H9 (cell line): ENCODE measurements around the gene TECTB. TPM values are rescaled to one million over a fixed set of nuclear protein-coding genes. Genes with fewer than 3 reads are reported as not detected.

Source experiments
- DNase-seq: peaks from one replicate; pipeline ENCODE4 v3.0.0-alpha.2; 2017
- H2AFZ ChIP-seq: one replicate; pipeline ENCODE4 v1.6.1; 2013; ENCODE audit warnings: mild to moderate bottlenecking, low read length, control low read depth, moderate library complexity
- H2AK5ac ChIP-seq: 2 replicates; pipeline ENCODE4 v1.6.1; 2013; ENCODE audit warnings: low read length, control low read depth, mixed read lengths; ENCODE audit not compliant: insufficient read length
- H2BK120ac ChIP-seq: one replicate; pipeline ENCODE4 v1.6.1; 2013; ENCODE audit warnings: low read depth, mild to moderate bottlenecking, low read length, control low read depth, inconsistent platforms; ENCODE audit not compliant: poor library complexity, severe bottlenecking
- H2BK12ac ChIP-seq: 2 replicates; pipeline ENCODE4 v1.6.1; 2013; ENCODE audit warnings: low read length, control low read depth, mixed read lengths, low read depth; ENCODE audit not compliant: insufficient read length
- H2BK15ac ChIP-seq: 2 replicates; pipeline ENCODE4 v1.6.1; 2013; ENCODE audit warnings: low read depth, low read length, control low read depth
- H2BK20ac ChIP-seq: one replicate; pipeline ENCODE4 v1.6.1; 2013; ENCODE audit warnings: low read depth, mild to moderate bottlenecking, low read length, control low read depth, inconsistent platforms; ENCODE audit not compliant: poor library complexity, severe bottlenecking
- H2BK5ac ChIP-seq: 2 replicates; pipeline ENCODE4 v1.6.1; 2013; ENCODE audit warnings: low read length, control low read depth, mixed read lengths; ENCODE audit not compliant: insufficient read length
- H3K14ac ChIP-seq: 2 replicates; pipeline ENCODE4 v1.6.1; 2013; ENCODE audit warnings: low read length, control low read depth; ENCODE audit not compliant: insufficient read depth
- H3K18ac ChIP-seq: 2 replicates; pipeline ENCODE4 v1.6.1; 2013; ENCODE audit warnings: low read depth, mild to moderate bottlenecking, mixed read lengths, low read length, control low read depth; ENCODE audit not compliant: insufficient read length
- H3K23ac ChIP-seq: 2 replicates; pipeline ENCODE4 v1.6.1; 2013; ENCODE audit warnings: low read length, control low read depth, mixed read lengths, low read depth; ENCODE audit not compliant: insufficient read length
- H3K23me2 ChIP-seq: 2 replicates; pipeline ENCODE4 v1.6.1; 2013; ENCODE audit warnings: low read depth, mild to moderate bottlenecking, mixed read lengths, low read length, control low read depth; ENCODE audit not compliant: insufficient read length, poor library complexity, severe bottlenecking
- H3K27ac ChIP-seq: 2 replicates; pipeline ENCODE4 v1.5.1; 2013; ENCODE audit warnings: low read length, control low read depth, mixed read lengths, low read depth; ENCODE audit not compliant: insufficient read length
- H3K27me3 ChIP-seq: 2 replicates; pipeline ENCODE4 v1.6.1; 2013; ENCODE audit warnings: low read length, control low read depth, inconsistent platforms; ENCODE audit not compliant: insufficient read depth
- H3K4ac ChIP-seq: 2 replicates; pipeline ENCODE4 v1.6.1; 2013; ENCODE audit warnings: low read depth, mild to moderate bottlenecking, control low read depth, inconsistent platforms, low read length, moderate library complexity
- H3K4me1 ChIP-seq: 2 replicates; pipeline ENCODE4 v1.6.1; 2013; ENCODE audit warnings: low read length, control low read depth, inconsistent platforms; ENCODE audit not compliant: insufficient read depth
- H3K4me2 ChIP-seq: 2 replicates; pipeline ENCODE4 v1.6.1; 2013; ENCODE audit warnings: low read length, control low read depth, mixed read lengths; ENCODE audit not compliant: insufficient read length, insufficient read depth
- H3K56ac ChIP-seq: 2 replicates; pipeline ENCODE4 v1.6.1; 2013; ENCODE audit warnings: low read depth, mild to moderate bottlenecking, mixed read lengths, low read length, control low read depth; ENCODE audit not compliant: insufficient read length
- H3K79me1 ChIP-seq: 2 replicates; pipeline ENCODE4 v1.6.1; 2013; ENCODE audit warnings: low read depth, mild to moderate bottlenecking, moderate library complexity, low read length, control low read depth, inconsistent platforms; ENCODE audit not compliant: insufficient read depth, poor library complexity, severe bottlenecking
- H3K79me2 ChIP-seq: 2 replicates; pipeline ENCODE4 v1.6.1; 2013; ENCODE audit warnings: low read length, control low read depth, inconsistent platforms; ENCODE audit not compliant: insufficient read depth
- H3K9ac ChIP-seq: 2 replicates; pipeline ENCODE4 v1.6.1; 2013; ENCODE audit warnings: low read length, control low read depth, mixed read lengths; ENCODE audit not compliant: insufficient read length; ENCODE audit errors: extremely low read depth
- H3K9me3 ChIP-seq: one replicate; pipeline ENCODE4 v1.6.1; 2013; ENCODE audit warnings: low read depth, low read length, inconsistent platforms; ENCODE audit not compliant: control insufficient read depth
- H3T11ph ChIP-seq: one replicate; pipeline ENCODE4 v1.6.1; 2013; ENCODE audit warnings: mild to moderate bottlenecking, low read length, control low read depth, inconsistent platforms
- H4K20me1 ChIP-seq: one replicate; pipeline ENCODE4 v1.6.1; 2013; ENCODE audit not compliant: control insufficient read depth, insufficient read length, insufficient read depth
- H4K5ac ChIP-seq: 2 replicates; pipeline ENCODE4 v1.6.1; 2013; ENCODE audit warnings: low read depth, mild to moderate bottlenecking, mixed read lengths, low read length, control low read depth; ENCODE audit not compliant: insufficient read length
- H4K8ac ChIP-seq: replicated peaks from 2 replicates; pipeline ENCODE4 v1.6.1; 2013; ENCODE audit warnings: low read length, control low read depth, mixed read lengths, low read depth; ENCODE audit not compliant: insufficient read length
- H4K91ac ChIP-seq: 2 replicates; pipeline ENCODE4 v1.6.1; 2013; ENCODE audit warnings: low read depth, mild to moderate bottlenecking, moderate library complexity, mixed read lengths, low read length, control low read depth; ENCODE audit not compliant: insufficient read length
- H3K27ac Mint-ChIP-seq, 3 experiments: 2 replicates in 2 of 3; 3 replicates in 1 of 3; pipeline ENCODE4 v1.8.0; 2020 to 2021; ENCODE audit warnings: mixed read lengths in 3 of 3, mild to moderate bottlenecking in 1 of 3, moderate library complexity in 1 of 3
- H3K27me3 Mint-ChIP-seq: 2 replicates; pipeline ENCODE4 v1.8.0; 2021; ENCODE audit warnings: low read depth, mild to moderate bottlenecking, moderate library complexity, mixed read lengths
- H3K36me3 Mint-ChIP-seq, 3 experiments: 2 replicates in 2 of 3; 3 replicates in 1 of 3; pipeline ENCODE4 v1.8.0; 2020 to 2021; ENCODE audit warnings: low read depth in 3 of 3, mixed read lengths in 3 of 3; ENCODE audit not compliant: insufficient read depth in 1 of 3
- H3K4me1 Mint-ChIP-seq, 2 experiments: 2 replicates each; pipeline ENCODE4 v1.8.0; 2020; ENCODE audit warnings: mixed read lengths in 2 of 2
- H3K4me3 Mint-ChIP-seq, 2 experiments: 2 replicates in 1 of 2; 3 replicates in 1 of 2; pipeline ENCODE4 v1.8.0; 2020 to 2021; ENCODE audit warnings: mild to moderate bottlenecking in 2 of 2, mixed read lengths in 2 of 2, moderate library complexity in 1 of 2
- H3K9me3 Mint-ChIP-seq, 2 experiments: 2 replicates in 1 of 2; 3 replicates in 1 of 2; pipeline ENCODE4 v1.8.0; 2020; ENCODE audit warnings: mild to moderate bottlenecking in 2 of 2, mixed read lengths in 2 of 2, moderate library complexity in 1 of 2
- WGBS: extraction: QIAGEN DNeasy Blood & Tissue Kit; methylation state at CpG from one replicate; pipeline ENCODE4 v1.1.7; 2013; ENCODE audit warnings: missing lambda C conversion rate, low lambda C conversion rate, mixed read lengths; ENCODE audit not compliant: insufficient read length; ENCODE audit errors: extremely low coverage; 5-methylcytosine and 5-hydroxymethylcytosine counted together
- long read RNA-seq: library from polyadenylated mRNA; unstranded; transcript quantifications from one replicate; pipeline ENCODE4 v2.0.0, GENCODE V29; 2020
- total RNA-seq: library from RNA; stranded (reverse); gene quantifications from 2 replicates; pipeline ENCODE4 v1.2.1, GENCODE V29; 2021
- TF ChIP-seq, protein P1 (sequence below): fragments of 200-600 bp; sonication (generic); conservative IDR thresholded peaks from 3 replicates; pipeline ENCODE4 v1.8.0; 2021; ENCODE audit warnings: antibody characterized with exemption, mild to moderate bottlenecking

The TECTB gene
- total RNA-seq = not detected in 2 replicates
- long read RNA-seq = 0 reads

GRCh38 chr10:112283100-112283499, at the start of gene TECTB:
Gene TECTB, plus strand, starts transcription at chr10:112283400. Its CDS starts 335 bp downstream, at chr10:112283735.
- Histone ChIP-seq H3K27ac (no peak within 1 kb of the TSS), H3K79me2 (no peaks in the 10 kb centered on the region)
- H3K4me1 Mint-ChIP-seq = peaks cover 17 to 20% of the 10 kb centered on the region in 2 experiments

More at GRCh38 chr10:112283100-112283499, at the start of gene TECTB:
- Histone ChIP-seq H2BK20ac (no peak within 1 kb of the TSS), H3K18ac (no peak within 1 kb of the TSS), H3K14ac (no peak within 1 kb of the TSS), H2BK5ac (no peak within 1 kb of the TSS), H2BK120ac (no peak within 1 kb of the TSS), H2BK15ac (no peak within 1 kb of the TSS), H3K27me3 (no peaks in the 10 kb centered on the region; the same call in 1 of the 2 replicates), H4K8ac (no peak within 1 kb of the TSS), H3K4ac (no peak within 1 kb of the TSS), H3K4me1 (peaks cover 6% of the 10 kb centered on the region; the same call in 1 of the 2 replicates), H4K20me1 (no peaks in the 10 kb centered on the region), H4K5ac (no peak within 1 kb of the TSS), H3K23me2 (no peaks in the 10 kb centered on the region), H2BK12ac (no peak within 1 kb of the TSS), H3K79me1 (no peaks in the 10 kb centered on the region), H3K9ac (no peak within 1 kb of the TSS), H3K56ac (no peak within 1 kb of the TSS), H3K9me3 (no peaks in the 10 kb centered on the region), H3K4me2 (no peak within 1 kb of the TSS), H4K91ac (no peak within 1 kb of the TSS), H2AFZ (no peak within 1 kb of the TSS), H3K23ac (no peak within 1 kb of the TSS), H3T11ph (no peak within 1 kb of the TSS), H2AK5ac (no peak within 1 kb of the TSS)
- no peaks in the 10 kb centered on the region; a peak in 1 of 5 replicates for H3K9me3 Mint-ChIP-seq
- no peak within 1 kb of the TSS for H3K4me3 Mint-ChIP-seq
- H3K27me3 Mint-ChIP-seq = peaks cover 25% of the 10 kb centered on the region
- no peak for DNase-seq
- no peaks in the 10 kb centered on the region for H3K36me3 Mint-ChIP-seq
- H3K27ac Mint-ChIP-seq = no peak within 1 kb of the TSS; a peak in 1 of 7 replicates
- TF ChIP-seq, protein P1, sequence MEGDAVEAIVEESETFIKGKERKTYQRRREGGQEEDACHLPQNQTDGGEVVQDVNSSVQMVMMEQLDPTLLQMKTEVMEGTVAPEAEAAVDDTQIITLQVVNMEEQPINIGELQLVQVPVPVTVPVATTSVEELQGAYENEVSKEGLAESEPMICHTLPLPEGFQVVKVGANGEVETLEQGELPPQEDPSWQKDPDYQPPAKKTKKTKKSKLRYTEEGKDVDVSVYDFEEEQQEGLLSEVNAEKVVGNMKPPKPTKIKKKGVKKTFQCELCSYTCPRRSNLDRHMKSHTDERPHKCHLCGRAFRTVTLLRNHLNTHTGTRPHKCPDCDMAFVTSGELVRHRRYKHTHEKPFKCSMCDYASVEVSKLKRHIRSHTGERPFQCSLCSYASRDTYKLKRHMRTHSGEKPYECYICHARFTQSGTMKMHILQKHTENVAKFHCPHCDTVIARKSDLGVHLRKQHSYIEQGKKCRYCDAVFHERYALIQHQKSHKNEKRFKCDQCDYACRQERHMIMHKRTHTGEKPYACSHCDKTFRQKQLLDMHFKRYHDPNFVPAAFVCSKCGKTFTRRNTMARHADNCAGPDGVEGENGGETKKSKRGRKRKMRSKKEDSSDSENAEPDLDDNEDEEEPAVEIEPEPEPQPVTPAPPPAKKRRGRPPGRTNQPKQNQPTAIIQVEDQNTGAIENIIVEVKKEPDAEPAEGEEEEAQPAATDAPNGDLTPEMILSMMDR = no peak
- no CpG with 5 or more reads among the region's 6 CpGs for WGBS
